CD14-positive monocyte (primary cell): Measurements from ENCODE around the gene RAPGEF6. TPM values are rescaled to one million over a fixed set of nuclear protein-coding genes. Genes with fewer than 3 reads are reported as not detected.
A peak's percentile ranks its signal among the peaks of the same experiment; 100 is the strongest.

Experiments
- DNase-seq, 3 donors: peaks; one replicate each; pipeline ENCODE4 v3.0.0-alpha.2; 2011 to 2022
- H2AFZ ChIP-seq: 2 replicates; pipeline ENCODE4 v1.6.0; 2012; ENCODE audit warnings: mild to moderate bottlenecking, low read depth, low read length, inconsistent platforms; ENCODE audit not compliant: insufficient read depth, poor library complexity, severe bottlenecking
- H3K27ac ChIP-seq, 2 donors: 1 replicate in 1 of 2; 2 replicates in 1 of 2; pipeline ENCODE4 v1.5.1; 2012 to 2013; ENCODE audit warnings: low read length in 2 of 2, control low read depth in 1 of 2, inconsistent platforms in 1 of 2, low read depth in 1 of 2, mild to moderate bottlenecking in 1 of 2
- H3K27me3 ChIP-seq, 2 donors: one replicate each; pipeline versions ENCODE4 v1.6.0 to v1.6.1; 2011 to 2013; ENCODE audit warnings: low read length in 2 of 2; ENCODE audit not compliant: control insufficient read depth in 2 of 2, insufficient read depth in 2 of 2
- H3K36me3 ChIP-seq, 2 donors: replicated peaks in 1 of 2; 1 replicate in 1 of 2; 2 replicates in 1 of 2; pipeline versions ENCODE4 v1.5.1 to v1.6.1; 2012 to 2013; ENCODE audit warnings: low read length in 2 of 2, control low read depth in 1 of 2, inconsistent platforms in 1 of 2, mild to moderate bottlenecking in 1 of 2; ENCODE audit not compliant: insufficient read depth in 2 of 2, control insufficient read depth in 1 of 2
- H3K4me1 ChIP-seq, 2 donors: 1 replicate in 1 of 2; 2 replicates in 1 of 2; pipeline versions ENCODE4 v1.5.1 to v1.6.1; 2012 to 2013; ENCODE audit warnings: low read length in 2 of 2, control low read depth in 1 of 2, inconsistent platforms in 1 of 2, mild to moderate bottlenecking in 1 of 2, moderate library complexity in 1 of 2; ENCODE audit not compliant: insufficient read depth in 2 of 2, control insufficient read depth in 1 of 2
- H3K4me2 ChIP-seq: replicated peaks from 2 replicates; pipeline ENCODE3; 2012; ENCODE audit warnings: low read length, moderate library complexity, mild to moderate bottlenecking; ENCODE audit not compliant: poor library complexity, severe bottlenecking; ENCODE audit errors: extremely low read depth
- H3K4me3 ChIP-seq, 3 experiments: fragments of 200-600 bp in 1 of 3; sonication (generic) in 1 of 3; replicated peaks in 1 of 3; 1 replicate in 2 of 3; 2 replicates in 1 of 3; pipeline ENCODE4 v1.5.1; 2011 to 2013; ENCODE audit warnings: low read length in 3 of 3, mild to moderate bottlenecking in 3 of 3, control low read depth in 2 of 3, low read depth in 2 of 3, inconsistent platforms in 1 of 3, moderate library complexity in 1 of 3
- H3K79me2 ChIP-seq: 2 replicates; pipeline ENCODE4 v1.6.0; 2012; ENCODE audit warnings: mild to moderate bottlenecking, control low read depth, inconsistent platforms, low read length, moderate library complexity; ENCODE audit not compliant: insufficient read depth
- H3K9ac ChIP-seq: 2 replicates; pipeline ENCODE4 v1.6.0; 2017; ENCODE audit warnings: low read length, mild to moderate bottlenecking; ENCODE audit not compliant: insufficient read depth, poor library complexity, severe bottlenecking
- H3K9me3 ChIP-seq, 2 donors: replicated peaks in 1 of 2; 1 replicate in 1 of 2; 2 replicates in 1 of 2; pipeline versions ENCODE4 v1.5.1 to v1.6.1; 2012 to 2013; ENCODE audit warnings: low read length in 2 of 2, control low read depth in 1 of 2; ENCODE audit not compliant: control insufficient read depth in 1 of 2, insufficient read depth in 1 of 2
- H4K20me1 ChIP-seq: 2 replicates; pipeline ENCODE4 v1.6.0; 2012; ENCODE audit warnings: mild to moderate bottlenecking, low read length, control low read depth, moderate library complexity; ENCODE audit not compliant: insufficient read depth
- H3K27ac Mint-ChIP-seq, 7 donors: one replicate each; pipeline ENCODE4 v1.8.0; 2020; ENCODE audit warnings: mild to moderate bottlenecking in 7 of 7, mixed read lengths in 7 of 7, moderate library complexity in 6 of 7, inconsistent platforms in 2 of 7
- H3K27me3 Mint-ChIP-seq, 3 donors: one replicate each; pipeline ENCODE4 v1.8.0; 2021 to 2022; ENCODE audit warnings: low read depth in 3 of 3, mild to moderate bottlenecking in 3 of 3, mixed read lengths in 3 of 3, moderate library complexity in 3 of 3, inconsistent platforms in 1 of 3
- H3K36me3 Mint-ChIP-seq, 2 donors: one replicate each; pipeline ENCODE4 v1.8.0; 2020; ENCODE audit warnings: mixed read lengths in 2 of 2, inconsistent platforms in 1 of 2, mild to moderate bottlenecking in 1 of 2
- H3K4me1 Mint-ChIP-seq: one replicate; pipeline ENCODE4 v1.8.0; 2020; ENCODE audit warnings: mild to moderate bottlenecking, mixed read lengths
- H3K4me3 Mint-ChIP-seq, 2 donors: one replicate each; pipeline ENCODE4 v1.8.0; 2020; ENCODE audit warnings: mild to moderate bottlenecking in 2 of 2, mixed read lengths in 2 of 2, moderate library complexity in 1 of 2
- H3K9me3 Mint-ChIP-seq, 7 donors: one replicate each; pipeline ENCODE4 v1.8.0; 2020 to 2022; ENCODE audit warnings: mixed read lengths in 7 of 7, mild to moderate bottlenecking in 6 of 7, moderate library complexity in 6 of 7, inconsistent platforms in 2 of 7
- WGBS: methylation state at CpG from one replicate; pipeline ENCODE4 v1.1.5; 2013; ENCODE audit warnings: missing lambda C conversion rate; ENCODE audit not compliant: insufficient coverage; 5-methylcytosine and 5-hydroxymethylcytosine counted together
- intact Hi-C, 2 donors: fragments of 100-400 bp; cut with micrococcal nuclease; formaldehyde crosslinking; loops; one replicate each; pipeline versions ENCODE4 v1.15.0 to v1.15.1; 2023
- polyA plus RNA-seq, 3 donors: library from polyadenylated mRNA; depleted of rRNA in 1 of 3; unstranded in 2 of 3; stranded (reverse) in 1 of 3; fragments of 300-500 nt in 2 of 3; fragments of >200 nt in 1 of 3; fragmentation: Illumina TruSeq in 2 of 3; gene quantifications; 1 replicate in 2 of 3; 2 replicates in 1 of 3; pipeline ENCODE4 v1.2.3, GENCODE V29; 2012 to 2021
- TF ChIP-seq, protein P1 (sequence below): fragments of 200-600 bp; IDR thresholded peaks from one replicate; pipeline ENCODE4 v1.8.0; 2022; ENCODE audit warnings: antibody characterized with exemption, mild to moderate bottlenecking

Gene RAPGEF6
- polyA plus RNA-seq, 3 donors: 2.9 to 4.8 (median 4.8) TPM

DNA sequence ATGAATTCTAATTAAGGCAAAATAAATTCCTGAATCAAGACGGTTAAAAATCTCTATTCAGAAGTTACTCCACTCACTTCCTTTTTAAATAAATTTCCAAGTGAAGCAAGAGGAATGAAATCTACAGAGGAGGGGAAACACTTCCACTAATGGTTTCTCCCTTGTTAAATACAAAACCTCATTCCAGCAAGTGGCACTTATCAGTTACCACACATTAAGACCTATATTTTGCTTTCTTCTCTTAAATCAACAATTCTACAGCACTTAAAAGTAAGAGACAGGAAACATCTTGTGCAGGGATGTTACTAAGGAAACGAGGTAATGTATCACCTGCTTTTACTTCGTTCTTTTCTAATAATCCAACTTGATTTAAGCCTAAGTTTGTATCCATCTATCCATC, 172.6 kb downstream of the RAPGEF6 start:
- Histone ChIP-seq H3K9ac (no peak overlapping the region), H3K4me1 (peaks cover 9 to 21% of the 10 kb centered on the region in 2 donors), H3K4me2 (peak overlapping the region; percentile 29), H3K27me3 (no peaks in the 10 kb centered on the region), H3K9me3 (no peaks in the 10 kb centered on the region), H2AFZ (no peak overlapping the region), H3K4me3 (no peak overlapping the region), H3K36me3 (peaks cover 7 to 36% of the 10 kb centered on the region in 2 donors), H4K20me1 (no peaks in the 10 kb centered on the region), H3K27ac (peak overlapping the region in 1 of 2 donors; percentile 49), H3K79me2 (no peaks in the 10 kb centered on the region)
- peaks cover 34 to 41% of the 10 kb centered on the region in 2 donors for H3K36me3 Mint-ChIP-seq
- peaks cover 0 to 3% (median 2%) of the 10 kb centered on the region in 7 donors for H3K9me3 Mint-ChIP-seq
- H3K27ac Mint-ChIP-seq: no peak overlapping the region
- H3K4me1 Mint-ChIP-seq: peaks cover 19% of the 10 kb centered on the region
- no peak overlapping the region for H3K4me3 Mint-ChIP-seq
- DNase-seq: peak in 1 of 3 donors; percentile 10
- TF ChIP-seq, protein P1, sequence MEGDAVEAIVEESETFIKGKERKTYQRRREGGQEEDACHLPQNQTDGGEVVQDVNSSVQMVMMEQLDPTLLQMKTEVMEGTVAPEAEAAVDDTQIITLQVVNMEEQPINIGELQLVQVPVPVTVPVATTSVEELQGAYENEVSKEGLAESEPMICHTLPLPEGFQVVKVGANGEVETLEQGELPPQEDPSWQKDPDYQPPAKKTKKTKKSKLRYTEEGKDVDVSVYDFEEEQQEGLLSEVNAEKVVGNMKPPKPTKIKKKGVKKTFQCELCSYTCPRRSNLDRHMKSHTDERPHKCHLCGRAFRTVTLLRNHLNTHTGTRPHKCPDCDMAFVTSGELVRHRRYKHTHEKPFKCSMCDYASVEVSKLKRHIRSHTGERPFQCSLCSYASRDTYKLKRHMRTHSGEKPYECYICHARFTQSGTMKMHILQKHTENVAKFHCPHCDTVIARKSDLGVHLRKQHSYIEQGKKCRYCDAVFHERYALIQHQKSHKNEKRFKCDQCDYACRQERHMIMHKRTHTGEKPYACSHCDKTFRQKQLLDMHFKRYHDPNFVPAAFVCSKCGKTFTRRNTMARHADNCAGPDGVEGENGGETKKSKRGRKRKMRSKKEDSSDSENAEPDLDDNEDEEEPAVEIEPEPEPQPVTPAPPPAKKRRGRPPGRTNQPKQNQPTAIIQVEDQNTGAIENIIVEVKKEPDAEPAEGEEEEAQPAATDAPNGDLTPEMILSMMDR: no peak
- intact Hi-C loops: no loop called here
- WGBS: no CpG with 5 or more reads among the region's 3 CpGs
- no peaks in the 10 kb centered on the region for H3K27me3 Mint-ChIP-seq

DNA sequence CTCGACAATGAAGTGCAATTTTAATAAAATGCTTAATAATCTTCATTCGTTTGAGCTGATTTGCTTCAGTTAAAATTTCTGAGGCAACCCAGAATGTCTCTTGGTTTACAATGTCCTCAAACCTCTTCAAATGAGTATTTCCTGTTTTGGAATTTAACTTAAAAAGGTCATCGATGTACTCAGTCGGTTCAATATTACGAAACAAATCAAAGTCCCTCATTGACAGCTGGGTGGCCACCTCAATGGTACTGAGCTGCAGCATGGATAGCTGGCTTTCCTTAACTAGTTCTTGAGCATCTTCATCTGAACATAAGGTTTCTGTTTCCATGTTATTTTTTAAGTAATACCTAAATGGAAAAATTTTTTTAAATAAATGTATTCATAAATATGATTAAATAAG, 173.3 kb downstream of the RAPGEF6 start:
- Histone ChIP-seq H3K4me3 (no peak overlapping the region), H3K27ac (no peak overlapping the region), H3K27me3 (no peaks in the 10 kb centered on the region), H3K4me2 (no peak overlapping the region), H2AFZ (no peak overlapping the region), H3K36me3 (peaks cover 3 to 35% of the 10 kb centered on the region in 2 donors), H3K9ac (no peak overlapping the region), H3K79me2 (no peaks in the 10 kb centered on the region), H3K4me1 (peaks cover 9 to 21% of the 10 kb centered on the region in 2 donors), H4K20me1 (no peaks in the 10 kb centered on the region), H3K9me3 (no peaks in the 10 kb centered on the region)
- no peaks in the 10 kb centered on the region for H3K27me3 Mint-ChIP-seq
- peaks cover 31 to 37% of the 10 kb centered on the region in 2 donors for H3K36me3 Mint-ChIP-seq
- no peak for DNase-seq
- peaks cover 0 to 3% (median 2%) of the 10 kb centered on the region in 7 donors for H3K9me3 Mint-ChIP-seq
- TF ChIP-seq, protein P1: no peak
- intact Hi-C loops: no loop called here
- no peak overlapping the region for H3K27ac Mint-ChIP-seq
- no peak overlapping the region for H3K4me3 Mint-ChIP-seq
- WGBS: no CpG with 5 or more reads among the region's 5 CpGs
- H3K4me1 Mint-ChIP-seq: peaks cover 19% of the 10 kb centered on the region
